GM21825 (cell line): ENCODE data around the gene LOC101059915.
"Not testable (repeated sequence)": the region's sequence is repeated elsewhere in the genome, so short reads cannot be mapped to it uniquely, and the experiment has no call there.

Experiments used
- ATAC-seq: cut with Tn5 transposase; IDR thresholded peaks from one replicate; pipeline ENCODE4 v1.9.1; 2021; ENCODE audit warnings: mild to moderate bottlenecking, moderate library complexity; ENCODE audit not compliant: unreplicated experiment

The LOC101059915 gene

GRCh38 chrX:71671043-71671780 lies 3.9 kb downstream of the LOC101059915 start:
- no peak for ATAC-seq

- ATAC-seq: no peak
Measured at GRCh38 chrX:71671938-71672337, 4.6 kb downstream of the LOC101059915 start.

- not testable (repeated sequence) for ATAC-seq
Measured at GRCh38 chrX:71675636-71676035, 8.3 kb downstream of the LOC101059915 start.

GRCh38 chrX:71676068-71676795 lies 8.9 kb downstream of the LOC101059915 start:
- not testable (repeated sequence) for ATAC-seq

- not testable (repeated sequence) for ATAC-seq
Measured at GRCh38 chrX:71677195-71677594, 9.8 kb downstream of the LOC101059915 start.

GRCh38 chrX:71679575-71680207 lies 12.3 kb downstream of the LOC101059915 start:
- no peak for ATAC-seq

- ATAC-seq: peak; percentile 51
Measured at GRCh38 chrX:71696641-71697465, 29.5 kb downstream of the LOC101059915 start.

- ATAC-seq: peak; percentile 59
Measured at GRCh38 chrX:71697466-71698298, 30.3 kb downstream of the LOC101059915 start.

GRCh38 chrX:71698299-71699022 lies 31.1 kb downstream of the LOC101059915 start:
- ATAC-seq: not testable (repeated sequence)

GRCh38 chrX:71699023-71699344 lies 31.6 kb downstream of the LOC101059915 start:
- not testable (repeated sequence) for ATAC-seq

GRCh38 chrX:71702853-71703252 lies 35.5 kb downstream of the LOC101059915 start:
- ATAC-seq: not testable (repeated sequence)

GRCh38 chrX:71714064-71714463 lies 46.7 kb downstream of the LOC101059915 start:
- not testable (repeated sequence) for ATAC-seq

- not testable (repeated sequence) for ATAC-seq
Measured at GRCh38 chrX:71715551-71715950, 48.2 kb downstream of the LOC101059915 start.

- not testable (repeated sequence) for ATAC-seq
Measured at GRCh38 chrX:71716323-71716722, 49.0 kb downstream of the LOC101059915 start.

- ATAC-seq: not testable (repeated sequence)
Measured at GRCh38 chrX:71718185-71718584, 50.8 kb downstream of the LOC101059915 start, which contains the start of gene CXorf49. Gene CXorf49 (minus strand): TSS chrX:71718285. CDS start chrX:71718151, 134 bp downstream.

GRCh38 chrX:71719195-71719594 lies 51.8 kb downstream of the LOC101059915 start:
- not testable (repeated sequence) for ATAC-seq

- ATAC-seq: not testable (repeated sequence)
Measured at GRCh38 chrX:71720289-71720886, 53.0 kb downstream of the LOC101059915 start.
